Measurements from ENCODE around the gene MIA.
"Not testable (repeated sequence)": the region's sequence is repeated elsewhere in the genome, so short reads cannot be mapped to it uniquely, and the experiment has no call there.

MIA gene

GRCh38 chr19:40781140-40781539 is 5.8 kb downstream of the MIA start:
- DNase-seq: no peak

GRCh38 chr19:40783711-40784110 is 8.4 kb downstream of the MIA start:
- no peak for DNase-seq

- not testable (repeated sequence) for DNase-seq
Observed at GRCh38 chr19:40784146-40784545, 8.8 kb downstream of the MIA start.

- no peak for DNase-seq
Observed at GRCh38 chr19:40785526-40785925, 10.2 kb downstream of the MIA start.

GRCh38 chr19:40786060-40787037 is 11.0 kb downstream of the MIA start:
- DNase-seq: no peak

- no peak for DNase-seq
Observed at GRCh38 chr19:40791349-40791748, 16.0 kb downstream of the MIA start.

- DNase-seq: no peak
Observed at GRCh38 chr19:40791996-40792395, 16.7 kb downstream of the MIA start.

GRCh38 chr19:40797166-40797962 is 22.0 kb downstream of the MIA start:
- no peak for DNase-seq

GRCh38 chr19:40797963-40798682 is 22.8 kb downstream of the MIA start:
- peak; percentile 53 for DNase-seq

GRCh38 chr19:40798683-40799557 is 23.6 kb downstream of the MIA start, which contains the start of gene EGLN2:
EGLN2 (plus strand) TSS chr19:40799191; CDS start chr19:40800573, 1,382 bp downstream.
- DNase-seq: peak; percentile 100

- peak; percentile 74 for DNase-seq
Observed at GRCh38 chr19:40799558-40800338, 24.4 kb downstream of the MIA start.

GRCh38 chr19:40800339-40800996 is 25.1 kb downstream of the MIA start:
- DNase-seq: no peak

GRCh38 chr19:40800997-40801377 is 25.7 kb downstream of the MIA start:
- no peak for DNase-seq

- DNase-seq: no peak
Observed at GRCh38 chr19:40801426-40802299, 26.3 kb downstream of the MIA start.

GRCh38 chr19:40802300-40803169 is 27.2 kb downstream of the MIA start:
- no peak for DNase-seq

GRCh38 chr19:40803170-40803856 is 28.0 kb downstream of the MIA start:
- no peak for DNase-seq

- no peak for DNase-seq
Observed at GRCh38 chr19:40803857-40804782, 28.8 kb downstream of the MIA start.
